GM12878 (cell line): ENCODE measurements around the gene CCDC12. TPM values are rescaled to one million over a fixed set of nuclear protein-coding genes. Genes with fewer than 3 reads are reported as not detected.
A peak's percentile ranks its signal among the peaks of the same experiment; 100 is the strongest.

Experiments used
- BHLHE40 ChIP-seq, 2 experiments: fragments of 450-650 bp in 1 of 2; IDR thresholded peaks; 2 replicates each; pipeline ENCODE4 v1.6.1; 2011 to 2017; ENCODE audit warnings: low read depth in 2 of 2, borderline replicate concordance in 1 of 2, improper control_type of control experiment in 1 of 2, low read length in 1 of 2, mild to moderate bottlenecking in 1 of 2
- HDGF ChIP-seq: fragments of 450-650 bp; IDR thresholded peaks from 2 replicates; pipeline ENCODE4 v1.6.1; 2016; ENCODE audit warnings: antibody characterized with exemption
- MXI1 ChIP-seq: fragments of 150-350 bp; IDR thresholded peaks from 2 replicates; pipeline ENCODE4 v1.6.1; 2011; ENCODE audit warnings: low read depth, mild to moderate bottlenecking, inconsistent platforms, low read length, improper control_type of control experiment
- MYC ChIP-seq: IDR thresholded peaks from 2 replicates; pipeline ENCODE4 v1.6.1; 2011; ENCODE audit warnings: mild to moderate bottlenecking, low read length, moderate library complexity, inconsistent platforms; ENCODE audit not compliant: insufficient read depth, insufficient replicate concordance, insufficient read length, severe bottlenecking
- RCOR1 ChIP-seq: conservative IDR thresholded peaks from 2 replicates; pipeline ENCODE4 v1.6.1; 2012; ENCODE audit warnings: low read depth, low read length, improper control_type of control experiment
- RELA ChIP-seq: fragments of 450-650 bp; IDR thresholded peaks from 2 replicates; pipeline ENCODE4 v1.8.0; 2014; ENCODE audit warnings: borderline replicate concordance; ENCODE audit not compliant: partially characterized antibody
- SMAD5 ChIP-seq: IDR thresholded peaks from 2 replicates; pipeline ENCODE4 v1.6.1; 2016; ENCODE audit warnings: antibody characterized with exemption, low read depth
- SPI1 ChIP-seq: IDR thresholded peaks from 2 replicates; pipeline ENCODE4 v1.6.1; 2011; ENCODE audit warnings: low read depth, mild to moderate bottlenecking, low read length, moderate library complexity, borderline replicate concordance; ENCODE audit not compliant: insufficient read depth
- ZNF217 ChIP-seq: fragments of 450-650 bp; IDR thresholded peaks from 2 replicates; pipeline ENCODE4 v1.6.1; 2017; ENCODE audit warnings: antibody characterized with exemption, mild to moderate bottlenecking
- ZNF384 ChIP-seq: IDR thresholded peaks from 2 replicates; pipeline ENCODE4 v1.6.1; 2012; ENCODE audit warnings: low read depth, mild to moderate bottlenecking, low read length, improper control_type of control experiment, borderline replicate concordance
- polyA plus RNA-seq, 11 experiments: library from polyadenylated mRNA; depleted of rRNA in 4 of 11; unstranded in 6 of 11; stranded (reverse) in 5 of 11; fragments of >200 nt; fragmentation: Nextera tagmentation in 4 of 11; fragmentation: Illumina TruSeq in 1 of 11; extraction: Ambion mirVana in 4 of 11; extraction: Trizol in 1 of 11; gene quantifications; 1 replicate in 1 of 11; 2 replicates in 10 of 11; pipeline versions ENCODE4 v1.2.1 to v1.2.3, GENCODE V29; 2011 to 2016; ENCODE audit warnings: inconsistent platforms in 2 of 11, missing spikeins in 2 of 11, low read depth in 1 of 11
- total RNA-seq, 4 experiments: library from RNA; depleted of rRNA in 3 of 4; stranded (reverse); fragments of >200 nt in 3 of 4; fragmentation: Illumina TruSeq in 1 of 4; extraction: Trizol in 1 of 4; gene quantifications; 2 replicates each; pipeline versions ENCODE4 v1.2.1 to v1.2.3, GENCODE V29; 2013 to 2021
- TF ChIP-seq, protein P1 (sequence below): fragments of 450-650 bp; IDR thresholded peaks from 2 replicates; pipeline ENCODE4 v1.6.1; 2017; ENCODE audit warnings: mild to moderate bottlenecking, moderate library complexity
- TF ChIP-seq, protein P2 (sequence below): fragments of 450-650 bp; IDR thresholded peaks from 2 replicates; pipeline ENCODE4 v1.6.1; 2017; ENCODE audit warnings: mild to moderate bottlenecking, low read depth, inconsistent platforms; ENCODE audit not compliant: poor library complexity, severe bottlenecking
- TF ChIP-seq, protein P3 (sequence below): fragments of 450-650 bp; IDR thresholded peaks from 2 replicates; pipeline ENCODE4 v1.6.1; 2018; ENCODE audit warnings: mild to moderate bottlenecking, low read depth, moderate library complexity; ENCODE audit not compliant: partially characterized antibody
- TF ChIP-seq, protein P4 (sequence below): IDR thresholded peaks from 2 replicates; pipeline ENCODE4 v1.6.1; 2012; ENCODE audit warnings: low read depth, low read length, improper control_type of control experiment
- TF ChIP-seq, protein P5 (sequence below): fragments of 450-650 bp; IDR thresholded peaks from 2 replicates; pipeline ENCODE4 v1.6.1; 2016; ENCODE audit warnings: mild to moderate bottlenecking

Gene CCDC12
- total and polyA plus RNA-seq, 10 of the 15 experiments (the other 5 are each of a cell fraction or from before 2014, with no cell fraction given): 9.2 to 91.4 (median 61.3) TPM

DNA sequence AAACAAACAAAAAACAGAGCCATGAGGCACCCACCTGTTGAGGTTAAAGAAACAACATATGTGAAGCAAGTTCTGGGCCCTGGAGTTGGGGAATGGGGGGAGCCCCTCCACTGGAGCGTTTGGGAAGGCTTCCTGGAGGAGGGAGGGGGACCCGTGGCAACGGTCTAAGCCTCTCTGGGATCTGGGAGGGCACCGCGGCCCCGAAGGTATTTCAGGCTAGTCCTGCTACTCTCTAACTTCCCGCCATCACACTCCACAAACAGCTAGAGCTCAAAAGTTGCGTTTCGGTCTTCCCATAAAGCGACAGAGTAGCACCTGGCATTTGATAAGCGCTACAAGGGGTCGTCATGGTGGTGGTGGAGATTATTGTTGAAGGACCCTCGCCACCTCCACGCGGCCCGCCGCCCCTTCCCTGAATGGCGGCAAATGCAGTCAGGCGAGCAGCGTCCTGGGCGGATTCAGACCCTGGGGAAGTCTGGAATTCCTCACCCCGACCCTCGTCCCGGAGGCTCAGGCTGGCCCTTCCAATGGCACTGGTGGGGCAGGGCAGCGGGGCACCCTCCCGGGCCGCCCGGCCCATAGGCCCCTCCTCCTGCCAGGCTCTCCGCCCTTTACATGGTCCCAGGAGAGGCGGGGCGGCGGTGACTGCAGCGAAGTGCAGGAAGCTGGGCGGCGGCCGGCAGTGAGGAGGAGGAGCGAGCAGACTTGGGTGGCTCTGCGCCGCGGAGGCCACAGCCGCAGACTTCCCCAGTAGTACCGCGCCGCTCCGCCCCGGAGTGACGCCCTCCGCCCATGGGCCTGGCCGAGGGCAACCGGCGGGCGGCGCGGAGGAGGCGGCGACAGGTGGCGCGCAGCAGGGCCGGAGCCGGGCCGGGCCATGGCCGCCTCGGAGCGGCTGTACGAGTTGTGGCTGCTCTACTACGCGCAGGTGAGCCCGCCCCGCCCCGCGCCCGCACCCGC is 2.7 kb upstream of the CCDC12 start, which contains the start of gene NBEAL2 (continued):
- TF ChIP-seq, protein P1, sequence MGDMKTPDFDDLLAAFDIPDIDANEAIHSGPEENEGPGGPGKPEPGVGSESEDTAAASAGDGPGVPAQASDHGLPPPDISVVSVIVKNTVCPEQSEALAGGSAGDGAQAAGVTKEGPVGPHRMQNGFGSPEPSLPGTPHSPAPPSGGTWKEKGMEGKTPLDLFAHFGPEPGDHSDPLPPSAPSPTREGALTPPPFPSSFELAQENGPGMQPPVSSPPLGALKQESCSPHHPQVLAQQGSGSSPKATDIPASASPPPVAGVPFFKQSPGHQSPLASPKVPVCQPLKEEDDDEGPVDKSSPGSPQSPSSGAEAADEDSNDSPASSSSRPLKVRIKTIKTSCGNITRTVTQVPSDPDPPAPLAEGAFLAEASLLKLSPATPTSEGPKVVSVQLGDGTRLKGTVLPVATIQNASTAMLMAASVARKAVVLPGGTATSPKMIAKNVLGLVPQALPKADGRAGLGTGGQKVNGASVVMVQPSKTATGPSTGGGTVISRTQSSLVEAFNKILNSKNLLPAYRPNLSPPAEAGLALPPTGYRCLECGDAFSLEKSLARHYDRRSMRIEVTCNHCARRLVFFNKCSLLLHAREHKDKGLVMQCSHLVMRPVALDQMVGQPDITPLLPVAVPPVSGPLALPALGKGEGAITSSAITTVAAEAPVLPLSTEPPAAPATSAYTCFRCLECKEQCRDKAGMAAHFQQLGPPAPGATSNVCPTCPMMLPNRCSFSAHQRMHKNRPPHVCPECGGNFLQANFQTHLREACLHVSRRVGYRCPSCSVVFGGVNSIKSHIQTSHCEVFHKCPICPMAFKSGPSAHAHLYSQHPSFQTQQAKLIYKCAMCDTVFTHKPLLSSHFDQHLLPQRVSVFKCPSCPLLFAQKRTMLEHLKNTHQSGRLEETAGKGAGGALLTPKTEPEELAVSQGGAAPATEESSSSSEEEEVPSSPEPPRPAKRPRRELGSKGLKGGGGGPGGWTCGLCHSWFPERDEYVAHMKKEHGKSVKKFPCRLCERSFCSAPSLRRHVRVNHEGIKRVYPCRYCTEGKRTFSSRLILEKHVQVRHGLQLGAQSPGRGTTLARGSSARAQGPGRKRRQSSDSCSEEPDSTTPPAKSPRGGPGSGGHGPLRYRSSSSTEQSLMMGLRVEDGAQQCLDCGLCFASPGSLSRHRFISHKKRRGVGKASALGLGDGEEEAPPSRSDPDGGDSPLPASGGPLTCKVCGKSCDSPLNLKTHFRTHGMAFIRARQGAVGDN: peak; percentile 88
- TF ChIP-seq ZNF384 (no peak), HDGF (peak; percentile 85), RCOR1 (0 out of 2 replicates have a peak, but pooled peaks have one; percentile 65), RELA (no peak), SMAD5 (0 out of 2 replicates have a peak, but pooled peaks have one; percentile 47), SPI1 (peak; percentile 30; the same call in 1 of the 2 replicates), ZNF217 (peak; percentile 83; the same call in 1 of the 2 replicates), MYC (no peak), MXI1 (peak; percentile 83), BHLHE40 (IDR thresholded peaks at IDR 0.05; ENCODE audit: borderline replicate concordance in 1 of 2, low read depth in 2 of 2, low read length in 1 of 2) (peak in 1 of 2 experiments; percentile 72; a peak in 1 of 4 replicates)
- TF ChIP-seq, protein P2, sequence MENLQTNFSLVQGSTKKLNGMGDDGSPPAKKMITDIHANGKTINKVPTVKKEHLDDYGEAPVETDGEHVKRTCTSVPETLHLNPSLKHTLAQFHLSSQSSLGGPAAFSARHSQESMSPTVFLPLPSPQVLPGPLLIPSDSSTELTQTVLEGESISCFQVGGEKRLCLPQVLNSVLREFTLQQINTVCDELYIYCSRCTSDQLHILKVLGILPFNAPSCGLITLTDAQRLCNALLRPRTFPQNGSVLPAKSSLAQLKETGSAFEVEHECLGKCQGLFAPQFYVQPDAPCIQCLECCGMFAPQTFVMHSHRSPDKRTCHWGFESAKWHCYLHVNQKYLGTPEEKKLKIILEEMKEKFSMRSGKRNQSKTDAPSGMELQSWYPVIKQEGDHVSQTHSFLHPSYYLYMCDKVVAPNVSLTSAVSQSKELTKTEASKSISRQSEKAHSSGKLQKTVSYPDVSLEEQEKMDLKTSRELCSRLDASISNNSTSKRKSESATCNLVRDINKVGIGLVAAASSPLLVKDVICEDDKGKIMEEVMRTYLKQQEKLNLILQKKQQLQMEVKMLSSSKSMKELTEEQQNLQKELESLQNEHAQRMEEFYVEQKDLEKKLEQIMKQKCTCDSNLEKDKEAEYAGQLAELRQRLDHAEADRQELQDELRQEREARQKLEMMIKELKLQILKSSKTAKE: no peak
- TF ChIP-seq, protein P3, sequence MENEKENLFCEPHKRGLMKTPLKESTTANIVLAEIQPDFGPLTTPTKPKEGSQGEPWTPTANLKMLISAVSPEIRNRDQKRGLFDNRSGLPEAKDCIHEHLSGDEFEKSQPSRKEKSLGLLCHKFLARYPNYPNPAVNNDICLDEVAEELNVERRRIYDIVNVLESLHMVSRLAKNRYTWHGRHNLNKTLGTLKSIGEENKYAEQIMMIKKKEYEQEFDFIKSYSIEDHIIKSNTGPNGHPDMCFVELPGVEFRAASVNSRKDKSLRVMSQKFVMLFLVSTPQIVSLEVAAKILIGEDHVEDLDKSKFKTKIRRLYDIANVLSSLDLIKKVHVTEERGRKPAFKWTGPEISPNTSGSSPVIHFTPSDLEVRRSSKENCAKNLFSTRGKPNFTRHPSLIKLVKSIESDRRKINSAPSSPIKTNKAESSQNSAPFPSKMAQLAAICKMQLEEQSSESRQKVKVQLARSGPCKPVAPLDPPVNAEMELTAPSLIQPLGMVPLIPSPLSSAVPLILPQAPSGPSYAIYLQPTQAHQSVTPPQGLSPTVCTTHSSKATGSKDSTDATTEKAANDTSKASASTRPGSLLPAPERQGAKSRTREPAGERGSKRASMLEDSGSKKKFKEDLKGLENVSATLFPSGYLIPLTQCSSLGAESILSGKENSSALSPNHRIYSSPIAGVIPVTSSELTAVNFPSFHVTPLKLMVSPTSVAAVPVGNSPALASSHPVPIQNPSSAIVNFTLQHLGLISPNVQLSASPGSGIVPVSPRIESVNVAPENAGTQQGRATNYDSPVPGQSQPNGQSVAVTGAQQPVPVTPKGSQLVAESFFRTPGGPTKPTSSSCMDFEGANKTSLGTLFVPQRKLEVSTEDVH: no peak
- TF ChIP-seq, protein P4, sequence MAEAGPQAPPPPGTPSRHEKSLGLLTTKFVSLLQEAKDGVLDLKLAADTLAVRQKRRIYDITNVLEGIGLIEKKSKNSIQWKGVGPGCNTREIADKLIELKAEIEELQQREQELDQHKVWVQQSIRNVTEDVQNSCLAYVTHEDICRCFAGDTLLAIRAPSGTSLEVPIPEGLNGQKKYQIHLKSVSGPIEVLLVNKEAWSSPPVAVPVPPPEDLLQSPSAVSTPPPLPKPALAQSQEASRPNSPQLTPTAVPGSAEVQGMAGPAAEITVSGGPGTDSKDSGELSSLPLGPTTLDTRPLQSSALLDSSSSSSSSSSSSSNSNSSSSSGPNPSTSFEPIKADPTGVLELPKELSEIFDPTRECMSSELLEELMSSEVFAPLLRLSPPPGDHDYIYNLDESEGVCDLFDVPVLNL: peak; percentile 27; the same call in 1 of the 2 replicates
- TF ChIP-seq, protein P5, sequence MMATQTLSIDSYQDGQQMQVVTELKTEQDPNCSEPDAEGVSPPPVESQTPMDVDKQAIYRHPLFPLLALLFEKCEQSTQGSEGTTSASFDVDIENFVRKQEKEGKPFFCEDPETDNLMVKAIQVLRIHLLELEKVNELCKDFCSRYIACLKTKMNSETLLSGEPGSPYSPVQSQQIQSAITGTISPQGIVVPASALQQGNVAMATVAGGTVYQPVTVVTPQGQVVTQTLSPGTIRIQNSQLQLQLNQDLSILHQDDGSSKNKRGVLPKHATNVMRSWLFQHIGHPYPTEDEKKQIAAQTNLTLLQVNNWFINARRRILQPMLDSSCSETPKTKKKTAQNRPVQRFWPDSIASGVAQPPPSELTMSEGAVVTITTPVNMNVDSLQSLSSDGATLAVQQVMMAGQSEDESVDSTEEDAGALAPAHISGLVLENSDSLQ: no peak
